Esophagus (tissue), 2 donors: ENCODE data around the gene MPV17L. TPM values are rescaled to one million over a fixed set of nuclear protein-coding genes. Genes with fewer than 3 reads are reported as not detected.

ENCODE experiments used
- H3K27ac ChIP-seq, 2 donors: one replicate each; pipeline ENCODE4 v1.5.1; 2013; ENCODE audit warnings: low read depth in 2 of 2, mild to moderate bottlenecking in 2 of 2, inconsistent platforms in 1 of 2, low read length in 1 of 2, moderate library complexity in 1 of 2
- H3K27me3 ChIP-seq, 2 donors: one replicate each; pipeline ENCODE4 v1.6.1; 2013; ENCODE audit warnings: low read length in 2 of 2, control low read depth in 1 of 2, mild to moderate bottlenecking in 1 of 2; ENCODE audit not compliant: insufficient read depth in 2 of 2, control insufficient read depth in 1 of 2
- H3K36me3 ChIP-seq, 2 donors: one replicate each; pipeline ENCODE4 v1.6.1; 2013; ENCODE audit warnings: low read length in 1 of 2; ENCODE audit not compliant: control insufficient read depth in 2 of 2, insufficient read depth in 2 of 2
- H3K4me1 ChIP-seq, 2 donors: one replicate each; pipeline ENCODE4 v1.6.1; 2013; ENCODE audit warnings: low read length in 1 of 2; ENCODE audit not compliant: control insufficient read depth in 2 of 2, insufficient read depth in 2 of 2
- H3K4me3 ChIP-seq, 2 donors: one replicate each; pipeline ENCODE4 v1.5.1; 2013; ENCODE audit warnings: low read length in 2 of 2, mild to moderate bottlenecking in 2 of 2, low read depth in 1 of 2, moderate library complexity in 1 of 2
- H3K9me3 ChIP-seq, 2 donors: one replicate each; pipeline ENCODE4 v1.6.1; 2013; ENCODE audit warnings: mild to moderate bottlenecking in 2 of 2, low read depth in 1 of 2, low read length in 1 of 2, moderate library complexity in 1 of 2; ENCODE audit not compliant: control insufficient read depth in 2 of 2, insufficient read depth in 1 of 2
- WGBS, 2 donors: extraction: QIAGEN DNeasy Blood & Tissue Kit; methylation state at CpG; one replicate each; pipeline ENCODE4 v1.1.7; 2013; 5-methylcytosine and 5-hydroxymethylcytosine counted together
- polyA plus RNA-seq, 2 donors: library from polyadenylated mRNA; stranded (reverse); fragments of 200-250 nt; gene quantifications; one replicate each; pipeline ENCODE4 v1.2.3, GENCODE V29; 2013
- donor health status: healthy with polysubstance abuse.
- donor health status: Bipolar disorder and iron deficiency.

MPV17L gene
- polyA plus RNA-seq, 2 donors = 1.0 TPM

GRCh38 chr16:15457958-15458357 lies 62.4 kb downstream of the MPV17L start:
- H3K36me3 ChIP-seq = no peaks in the 10 kb centered on the region
- H3K4me1 ChIP-seq = no peaks in the 10 kb centered on the region
- no peaks in the 10 kb centered on the region for H3K9me3 ChIP-seq
- no peak overlapping the region for H3K27ac ChIP-seq
- H3K4me3 ChIP-seq = no peak overlapping the region
- WGBS, 2 donors = 57 to 70% methylated on average over 4 of the region's 4 CpGs
- H3K27me3 ChIP-seq = no peaks in the 10 kb centered on the region

DNA sequence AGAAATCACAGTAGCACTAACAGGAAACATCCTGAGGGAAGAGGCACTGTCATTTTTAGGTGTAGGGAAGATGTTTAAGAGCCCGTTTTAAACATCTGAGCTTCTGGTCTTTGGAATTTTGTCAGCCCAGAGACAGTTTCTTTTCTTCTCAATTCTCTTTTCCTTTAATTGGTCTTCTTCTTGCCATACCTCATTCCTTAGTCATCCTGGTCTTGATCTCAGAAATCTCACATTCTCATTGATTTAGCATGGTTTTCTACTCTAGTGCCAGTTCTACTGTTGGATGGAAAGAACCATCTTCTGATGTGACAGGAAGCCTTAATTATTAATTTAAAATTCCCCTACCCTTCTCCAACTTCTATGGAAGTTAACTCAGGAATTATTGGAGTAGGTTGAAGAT lies 64.2 kb downstream of the MPV17L start:
- H3K36me3 ChIP-seq = no peaks in the 10 kb centered on the region
- H3K27ac ChIP-seq = no peak overlapping the region
- 76 to 83% methylated on average over 1 of the region's 1 CpG for WGBS, 2 donors
- no peak overlapping the region for H3K4me3 ChIP-seq
- no peaks in the 10 kb centered on the region for H3K27me3 ChIP-seq
- no peaks in the 10 kb centered on the region for H3K4me1 ChIP-seq
- H3K9me3 ChIP-seq = no peaks in the 10 kb centered on the region

DNA sequence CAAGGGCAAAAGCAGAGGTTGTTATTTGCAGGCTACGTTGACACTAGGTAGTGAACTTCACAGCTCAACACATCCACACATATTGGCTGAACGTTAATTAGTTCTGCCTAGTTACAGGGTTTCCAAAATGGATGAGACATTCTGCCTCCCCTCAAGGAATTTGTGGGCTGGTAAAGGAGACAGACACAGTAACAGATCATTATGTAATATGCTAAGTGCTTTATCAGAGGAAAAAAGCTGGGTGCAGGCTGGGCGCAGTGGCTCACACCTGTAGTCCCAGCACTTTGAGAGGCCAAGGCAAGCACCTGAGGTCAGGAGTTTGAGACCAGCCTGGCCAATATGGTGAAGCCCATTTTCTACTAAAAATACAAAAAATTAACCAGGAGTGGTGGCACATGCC lies 65.0 kb downstream of the MPV17L start:
- H3K27me3 ChIP-seq = no peaks in the 10 kb centered on the region
- H3K4me3 ChIP-seq = no peak overlapping the region
- no peaks in the 10 kb centered on the region for H3K36me3 ChIP-seq
- 78 to 79% methylated on average over 3 of the region's 3 CpGs for WGBS, 2 donors
- H3K27ac ChIP-seq = no peak overlapping the region
- no peaks in the 10 kb centered on the region for H3K9me3 ChIP-seq
- no peaks in the 10 kb centered on the region for H3K4me1 ChIP-seq

GRCh38 chr16:15461376-15461775 lies 65.8 kb downstream of the MPV17L start:
- Histone ChIP-seq H3K4me1 (no peaks in the 10 kb centered on the region), H3K9me3 (no peaks in the 10 kb centered on the region), H3K36me3 (no peaks in the 10 kb centered on the region), H3K4me3 (no peak overlapping the region), H3K27me3 (no peaks in the 10 kb centered on the region), H3K27ac (no peak overlapping the region)
- WGBS, 2 donors = 86 to 89% methylated on average over 6 of the region's 6 CpGs

Other genes with a start within 250 kb of the MPV17L start
- gene NPIPA5, start 17.5 kb upstream of the MPV17L start, polyA plus RNA-seq = 10 to 100 TPM; 18.2 to 25.8 TPM
- gene BMERB1, start 38.8 kb downstream of the MPV17L start, polyA plus RNA-seq = 1 to 10 TPM; 2.4 to 9.5 TPM
- gene MARF1, start 247.4 kb downstream of the MPV17L start, polyA plus RNA-seq = 10 to 100 TPM in 1 of 2 donors, 1 to 10 TPM in 1; 9.9 to 10.3 TPM